ENCODE data around the gene NT5DC1.
A peak's percentile ranks its signal among the peaks of the same experiment; 100 is the strongest.

The NT5DC1 gene

DNA sequence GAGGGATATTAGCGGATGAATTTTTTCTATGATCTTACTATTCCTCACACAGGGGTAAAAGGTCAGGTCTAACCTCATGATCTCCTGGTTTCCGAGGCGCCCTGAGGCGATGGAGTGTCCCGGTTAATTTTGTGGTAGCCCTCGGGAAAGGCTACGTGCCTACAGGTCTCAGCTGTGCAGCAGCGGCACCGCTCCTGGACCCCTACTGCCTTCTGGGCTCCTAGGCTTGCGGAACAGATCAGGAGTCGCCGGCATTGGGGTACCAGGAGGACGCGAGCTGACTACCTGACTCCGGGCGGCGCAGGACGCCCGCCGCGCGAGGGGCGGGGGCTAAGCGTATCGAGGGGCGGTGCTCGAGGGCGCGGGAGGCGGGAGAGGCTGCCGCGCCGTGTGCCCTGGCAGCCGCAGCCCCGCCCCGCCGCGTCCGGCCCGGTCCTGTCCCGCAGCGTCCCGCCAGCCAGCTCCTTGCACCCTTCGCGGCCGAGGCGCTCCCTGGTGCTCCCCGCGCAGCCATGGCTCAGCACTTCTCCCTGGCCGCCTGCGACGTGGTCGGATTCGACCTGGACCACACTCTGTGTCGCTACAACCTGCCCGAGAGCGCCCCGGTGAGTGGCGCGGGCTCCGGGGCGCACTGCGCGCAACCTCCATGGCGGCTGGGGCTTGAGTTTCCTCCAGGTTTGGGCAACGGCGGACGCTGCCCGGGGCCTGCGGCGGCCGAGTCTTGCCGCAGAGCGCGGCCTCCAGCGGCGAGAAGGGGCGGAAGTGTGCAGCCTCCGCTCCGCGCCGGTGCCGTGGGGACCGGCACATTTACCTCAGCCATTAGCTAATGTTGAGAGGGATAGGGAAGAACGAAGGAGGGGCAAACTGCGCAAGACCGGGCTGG, at the start of gene NT5DC1:
NT5DC1 (plus strand) TSS at position 435 of the 883 bp plus-strand sequence; CDS start at position 513, 78 bp downstream.
- peak; percentile 75 to 76 for DNase-seq

GRCh38 chr6:116051244-116051643, 49.4 kb upstream of the NT5DC1 start:
- DNase-seq: no peak

- DNase-seq: no peak
Observed at GRCh38 chr6:116055513-116055912, 45.1 kb upstream of the NT5DC1 start.

DNA sequence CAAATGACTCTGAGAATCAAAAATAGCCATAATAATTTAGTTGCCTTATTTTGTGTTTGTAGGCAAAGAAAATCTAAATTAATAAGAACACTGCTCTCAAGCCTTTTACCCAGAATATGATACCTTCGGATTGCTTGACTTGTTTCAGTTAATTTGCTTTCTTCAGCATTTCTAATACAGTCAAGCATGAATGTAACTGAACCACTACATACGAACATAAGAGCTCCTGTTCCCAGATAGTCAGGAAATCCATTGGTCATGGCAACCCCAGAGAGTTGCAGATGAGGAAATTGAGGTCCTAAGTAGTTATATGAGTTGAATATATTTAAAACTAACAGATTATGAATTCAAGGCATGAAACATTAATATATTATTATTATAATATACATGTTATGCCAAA, 42.9 kb upstream of the NT5DC1 start:
- DNase-seq: no peak

DNA sequence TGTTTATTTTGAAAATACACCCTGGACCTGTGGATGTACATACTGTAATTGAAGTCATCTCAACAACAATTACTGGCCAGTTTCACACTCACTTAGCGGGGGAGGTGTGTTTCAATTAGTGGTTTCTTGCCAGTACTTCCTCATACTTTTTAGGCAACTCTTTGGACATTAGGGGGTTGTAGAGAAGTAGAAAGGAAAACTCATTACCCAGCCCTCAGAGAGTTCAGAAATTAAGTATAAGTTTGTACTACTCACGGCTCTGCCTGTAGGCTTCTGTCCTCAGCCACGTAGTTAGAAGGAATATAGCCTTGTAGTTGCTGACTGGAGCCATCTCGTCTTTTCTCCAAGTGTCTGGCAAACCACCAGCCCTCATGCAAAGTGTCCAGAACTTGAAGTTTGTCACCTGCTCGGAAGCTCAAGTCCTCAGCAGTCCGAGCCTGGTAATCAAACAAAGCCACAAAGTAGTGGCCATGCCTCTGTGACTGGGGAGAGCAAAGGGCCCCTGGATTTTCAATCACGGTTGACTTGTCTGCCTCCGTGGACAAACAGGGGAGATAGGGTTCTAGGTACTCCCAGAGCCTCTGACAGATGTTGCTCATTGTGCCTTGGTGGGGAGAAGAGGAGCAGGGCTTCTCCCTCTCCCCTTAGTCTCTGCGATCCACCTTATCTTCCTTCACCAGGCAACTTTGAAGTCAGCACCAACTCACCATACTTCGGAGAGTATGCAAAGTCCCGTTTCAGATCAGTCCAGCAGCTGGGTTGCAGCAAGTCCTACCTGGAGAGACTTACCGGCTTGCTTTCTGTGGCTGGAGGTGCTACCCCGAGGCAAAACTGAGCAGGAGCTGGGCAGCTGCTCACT, 40.7 kb upstream of the NT5DC1 start:
- no peak for DNase-seq

GRCh38 chr6:116060572-116061283, 39.9 kb upstream of the NT5DC1 start, which contains the start of gene FRK:
Gene FRK (minus strand): TSS chr6:116060891. CDS start chr6:116060311, 580 bp downstream.
- DNase-seq: no peak

DNA sequence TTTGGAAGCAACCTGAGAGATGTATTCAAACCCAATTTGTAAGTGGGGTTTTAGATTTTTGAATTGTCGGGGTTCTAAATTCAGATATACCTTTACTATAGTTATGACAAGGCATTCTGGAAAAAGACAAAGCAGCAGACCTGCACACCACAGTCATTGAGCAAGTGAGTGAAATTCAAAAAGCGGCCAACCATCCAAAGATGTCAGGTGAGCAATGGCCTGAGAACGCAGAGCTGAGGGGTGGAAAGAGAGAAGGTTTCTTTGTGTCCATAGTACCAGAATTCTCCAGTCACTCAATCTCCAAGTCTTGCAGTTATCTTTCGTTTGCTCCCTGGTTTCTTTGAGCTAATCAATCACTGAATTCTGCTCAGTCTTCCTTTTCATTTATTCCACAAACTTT, 38.2 kb upstream of the NT5DC1 start:
- no peak for DNase-seq

DNA sequence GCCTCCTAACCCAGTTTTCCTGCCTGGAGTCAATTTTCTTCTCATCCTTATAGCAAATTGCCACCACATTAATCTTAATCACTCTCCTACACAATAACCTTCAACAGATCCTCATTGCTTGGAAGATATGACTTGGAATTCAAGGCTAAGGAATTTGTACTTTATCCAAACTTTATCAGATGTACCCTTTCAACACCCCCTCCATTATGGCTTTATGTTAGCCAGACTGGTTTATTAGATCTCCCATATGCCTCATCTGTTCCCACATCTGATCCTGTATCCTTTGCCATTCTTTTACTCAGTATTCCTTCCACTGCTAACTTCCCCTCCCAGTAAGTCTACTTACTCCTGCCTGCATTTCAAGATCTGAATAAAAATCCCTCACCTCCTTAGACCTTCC, 36.0 kb upstream of the NT5DC1 start:
- DNase-seq: no peak

DNA sequence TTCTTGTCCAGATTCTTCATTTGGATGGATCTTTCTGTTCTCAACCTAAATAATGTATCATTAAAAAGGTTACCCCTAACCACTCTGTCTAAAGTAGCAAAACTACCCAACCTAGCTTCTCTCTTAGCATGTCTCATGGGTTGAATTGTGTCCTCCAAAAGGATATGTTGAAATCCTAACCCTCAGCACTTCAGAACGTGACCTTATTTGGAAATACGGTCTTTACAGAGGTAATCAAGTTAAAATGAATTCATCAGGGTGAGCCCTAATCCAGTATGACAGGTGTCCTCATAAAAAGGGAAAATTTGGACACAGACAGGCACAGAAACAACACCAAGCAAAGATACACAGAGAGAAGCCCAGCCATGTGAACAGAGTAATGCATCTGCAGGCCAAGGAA, 33.9 kb upstream of the NT5DC1 start:
- no peak for DNase-seq

DNA sequence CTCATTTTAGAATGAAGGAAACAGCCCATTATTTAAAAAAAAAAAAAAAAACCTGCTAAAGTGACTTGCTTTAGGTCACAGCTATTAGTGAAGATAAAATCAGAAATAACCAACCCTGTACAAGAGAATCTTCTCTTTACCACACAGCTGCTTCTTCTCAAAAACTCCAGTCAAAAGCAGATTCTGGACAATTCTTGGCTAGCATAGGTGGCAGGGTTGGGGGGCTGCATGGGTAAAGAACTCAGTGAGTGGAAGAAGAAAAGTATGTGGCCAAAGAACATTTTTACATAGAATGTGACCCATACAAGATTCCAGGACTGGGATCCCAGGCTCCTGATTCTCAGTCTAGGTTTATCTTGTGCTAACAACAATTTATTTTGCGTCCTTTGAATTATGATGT, 30.6 kb upstream of the NT5DC1 start:
- no peak for DNase-seq

GRCh38 chr6:116070616-116071389, 29.9 kb upstream of the NT5DC1 start:
- no peak for DNase-seq

- no peak for DNase-seq
Observed at GRCh38 chr6:116072368-116072767, 28.3 kb upstream of the NT5DC1 start.

- no peak for DNase-seq
Observed at GRCh38 chr6:116073765-116074440, 26.8 kb upstream of the NT5DC1 start.

DNA sequence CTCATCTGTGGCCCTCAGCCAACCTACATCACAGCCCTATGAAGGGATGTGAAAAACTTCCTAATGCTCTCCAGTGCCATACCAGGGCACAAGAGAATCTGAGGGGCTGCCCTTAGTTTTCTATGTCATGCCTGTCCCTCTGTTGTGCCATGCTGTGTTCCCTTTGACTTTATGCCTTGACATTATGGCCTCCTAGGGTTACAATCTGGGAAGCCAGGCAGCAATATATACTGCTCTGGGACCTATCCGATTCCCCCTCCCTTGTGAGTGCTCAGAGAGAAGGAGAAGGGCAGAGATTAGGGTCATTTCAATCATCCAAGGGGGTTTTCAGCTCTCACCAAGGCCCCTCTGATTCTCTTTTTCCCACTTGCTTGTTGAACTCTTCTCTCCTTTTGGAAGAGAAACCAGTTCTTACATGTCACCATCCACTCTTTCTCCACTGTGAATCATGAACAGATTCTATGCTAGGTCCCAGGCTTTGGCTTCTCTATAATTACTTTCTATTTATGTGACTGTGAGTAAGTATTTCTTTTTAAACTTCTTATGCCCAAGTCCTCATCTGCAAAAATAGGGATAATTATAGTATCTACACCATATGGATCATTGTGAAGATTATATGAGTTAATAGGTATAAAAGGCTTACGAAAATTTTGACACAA, 25.8 kb upstream of the NT5DC1 start:
- DNase-seq: no peak

DNA sequence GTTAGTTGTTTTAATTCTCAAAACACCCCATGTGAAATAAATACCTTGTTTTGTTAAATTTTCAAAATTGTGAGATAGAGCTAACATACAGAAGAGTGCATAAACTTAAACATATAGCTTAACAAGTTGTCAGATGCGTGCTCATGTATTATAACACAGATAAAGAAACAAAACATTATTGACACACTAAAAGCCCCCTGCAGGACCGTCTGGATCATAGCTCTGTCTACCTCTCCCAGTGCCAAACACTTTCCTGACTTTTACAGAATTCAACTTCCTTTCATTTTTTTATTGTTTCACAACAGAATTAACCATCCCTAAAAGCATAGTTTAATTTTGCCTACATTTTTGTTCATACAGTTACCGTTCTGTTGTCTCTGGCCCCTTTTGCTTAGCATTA, 22.1 kb upstream of the NT5DC1 start:
- no peak for DNase-seq

DNA sequence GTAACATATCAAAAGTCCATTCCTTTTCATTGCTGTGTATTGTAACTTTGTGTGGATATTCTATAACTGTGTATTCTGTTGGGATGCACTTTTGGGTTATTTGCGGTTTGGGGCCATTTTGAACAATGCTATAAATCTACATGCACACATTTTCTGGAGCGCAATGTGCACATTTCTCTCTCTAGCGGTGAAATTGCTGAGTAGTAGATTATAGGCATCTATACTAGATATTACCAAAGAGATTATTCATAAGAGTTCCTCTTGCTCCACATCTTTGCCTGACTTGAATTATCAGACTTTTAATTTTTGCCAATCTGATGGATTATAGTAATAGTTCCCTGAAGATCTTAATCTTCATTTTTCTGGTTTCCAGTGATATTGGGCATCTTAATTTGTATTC, 21.7 kb upstream of the NT5DC1 start:
- no peak for DNase-seq

GRCh38 chr6:116083052-116083451, 17.6 kb upstream of the NT5DC1 start:
- no peak for DNase-seq

DNA sequence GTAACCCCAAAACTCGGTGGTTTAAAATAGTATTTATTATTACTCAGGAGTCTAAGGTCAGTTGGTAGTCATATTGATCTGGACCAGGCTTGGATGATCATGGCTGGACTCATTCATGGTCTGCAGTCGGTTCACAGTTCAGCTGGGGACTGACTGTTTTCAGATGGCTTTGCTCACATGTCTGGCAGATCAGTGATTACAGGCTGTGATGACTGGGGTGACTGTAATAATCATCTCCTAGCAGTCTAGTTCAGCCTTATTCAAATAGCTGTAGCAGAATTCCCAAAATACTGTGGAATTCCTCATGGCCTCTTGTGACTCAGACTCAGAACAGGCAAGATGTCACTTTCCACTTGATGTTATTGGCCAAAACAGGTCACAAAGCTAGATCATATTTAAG, 16.4 kb upstream of the NT5DC1 start:
- DNase-seq: no peak

DNA sequence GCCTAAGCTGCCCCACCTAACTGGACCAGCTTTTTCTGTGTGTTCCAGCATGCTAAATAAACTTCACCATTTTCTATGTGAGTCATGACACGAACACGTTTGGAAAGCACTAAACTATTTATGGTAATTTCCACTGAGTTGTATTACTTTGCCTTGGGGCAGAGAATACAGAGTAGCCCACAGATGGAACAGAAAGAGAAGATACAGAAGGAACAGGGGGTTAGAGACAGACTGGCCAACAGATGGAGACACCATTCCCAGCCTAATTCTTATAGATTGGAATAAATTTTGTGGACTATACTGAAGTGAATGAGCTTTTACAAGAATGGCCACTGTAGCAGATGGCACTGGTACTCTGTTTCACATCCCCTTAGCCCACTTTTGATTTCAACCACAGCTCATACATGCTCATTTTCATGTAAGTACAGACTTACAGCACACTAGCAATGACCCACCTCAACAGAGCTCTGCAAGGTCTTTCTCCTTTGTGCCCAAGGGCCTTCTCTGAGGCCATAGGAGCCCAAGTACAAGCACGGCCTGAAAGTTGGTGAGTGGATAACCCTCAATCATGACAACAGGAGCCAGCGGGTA, 13.1 kb upstream of the NT5DC1 start:
- no peak for DNase-seq

GRCh38 chr6:116088946-116089345, 11.7 kb upstream of the NT5DC1 start:
- no peak for DNase-seq

DNA sequence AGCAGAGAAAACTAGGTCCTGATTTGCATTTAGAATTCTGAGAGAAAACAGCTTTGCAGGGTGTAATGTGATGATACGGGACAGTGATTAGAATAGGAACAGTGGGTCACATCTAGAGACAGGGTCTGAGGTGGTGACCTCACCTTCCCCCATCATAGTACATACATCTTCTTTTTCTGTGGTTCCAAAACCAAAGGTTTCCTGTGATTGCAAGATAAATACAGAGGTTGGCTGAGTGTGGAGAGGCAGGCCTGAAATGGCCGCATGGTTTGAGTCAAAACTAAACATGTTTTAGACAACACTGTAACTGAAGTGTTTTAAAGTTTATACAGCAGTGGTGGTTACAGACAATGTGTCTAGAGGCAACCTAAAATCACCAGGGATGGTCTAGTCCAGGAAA, 10.4 kb upstream of the NT5DC1 start:
- DNase-seq: no peak

Data from stimulated activated CD4-positive, alpha-beta T cell treated with anti-CD3 and anti-CD28 coated beads, Interleukin-2, amount 100 ng/mL, for 48 hours (primary cell).